Erythroblast (primary cell): Measurements from ENCODE around the gene TBC1D2B.

Source experiments
- GATA1 ChIP-seq: IDR thresholded peaks from 2 replicates; pipeline ENCODE4 v1.6.1; 2011; ENCODE audit warnings: low read depth, mild to moderate bottlenecking, control low read depth, low read length, moderate library complexity
- POLR2A ChIP-seq: IDR thresholded peaks from 2 replicates; pipeline ENCODE4 v1.6.1; 2011; ENCODE audit warnings: mild to moderate bottlenecking, low read length

DNA sequence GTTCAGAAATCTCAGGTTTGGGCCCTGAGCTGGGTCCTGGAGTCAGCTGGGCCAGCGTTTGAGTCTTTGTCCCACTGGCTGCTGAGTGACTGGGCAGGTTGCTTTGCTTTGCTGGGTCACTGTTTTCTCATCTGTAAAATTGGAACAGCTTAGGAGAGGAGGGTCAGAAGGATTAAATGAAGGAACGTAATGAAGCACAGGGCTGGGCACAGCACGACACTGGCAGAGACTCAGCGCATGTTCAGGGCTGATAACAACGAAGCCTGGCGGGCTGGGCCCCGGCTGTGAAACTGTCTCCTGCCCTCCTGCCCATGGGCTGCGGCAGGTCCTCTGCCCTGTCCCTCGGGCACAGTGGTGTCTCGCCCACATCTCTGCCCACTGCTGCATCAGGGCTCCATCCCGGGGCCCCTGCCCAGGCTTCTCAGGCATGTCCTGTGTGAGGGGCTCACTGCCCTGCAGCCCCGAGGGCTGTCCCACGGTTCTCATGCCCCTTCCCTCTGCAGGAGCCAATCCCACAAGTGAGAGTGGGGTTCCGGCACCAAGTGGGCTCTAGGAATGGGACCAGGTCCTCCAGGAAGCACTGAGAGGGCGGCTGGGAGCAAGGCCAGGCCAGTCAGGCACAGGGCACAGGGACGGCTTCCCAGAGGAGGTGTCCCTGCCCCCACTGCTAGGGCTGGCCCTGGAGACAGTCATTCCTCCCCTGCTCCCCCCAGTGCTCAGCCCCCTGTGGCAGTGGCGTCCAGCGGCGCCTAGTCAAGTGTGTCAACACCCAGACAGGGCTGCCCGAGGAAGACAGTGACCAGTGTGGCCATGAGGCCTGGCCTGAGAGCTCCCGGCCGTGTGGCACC is 88.0 kb downstream of the TBC1D2B start:
- TF ChIP-seq POLR2A: peak; percentile 7
- no peak for TF ChIP-seq GATA1
